AG09319 (cell line): ENCODE results near the gene RRP12.

Experiments used
- DNase-seq: peaks from one replicate; pipeline ENCODE4 v3.0.0-alpha.2; 2010; ENCODE audit warnings: low read depth; ENCODE audit errors: extremely low read depth
- CTCF ChIP-seq: IDR thresholded peaks from 2 replicates; pipeline ENCODE4 v1.5.1; 2011; ENCODE audit warnings: low read depth, mild to moderate bottlenecking, inconsistent platforms, low read length, moderate library complexity

Gene RRP12

DNA sequence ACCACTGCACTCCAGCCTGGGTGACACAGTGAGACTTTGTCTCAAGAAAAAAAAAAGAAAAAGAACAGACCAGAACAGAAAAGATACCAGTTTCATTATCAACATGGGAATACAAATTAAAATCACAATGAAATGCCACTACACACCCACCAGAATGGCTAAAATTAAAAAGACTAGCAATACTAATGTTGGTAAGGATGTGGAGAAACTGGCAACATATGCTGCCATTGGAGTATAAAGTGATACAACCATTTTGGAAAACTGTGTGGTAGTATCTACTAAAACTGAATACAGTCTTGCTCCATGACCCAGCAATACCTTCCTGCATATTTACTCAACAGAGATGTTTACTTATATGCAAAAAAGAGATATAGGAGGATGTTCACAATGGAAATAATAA, 2.9 kb upstream of the RRP12 start:
- no peak for TF ChIP-seq CTCF
- DNase-seq = no peak

DNA sequence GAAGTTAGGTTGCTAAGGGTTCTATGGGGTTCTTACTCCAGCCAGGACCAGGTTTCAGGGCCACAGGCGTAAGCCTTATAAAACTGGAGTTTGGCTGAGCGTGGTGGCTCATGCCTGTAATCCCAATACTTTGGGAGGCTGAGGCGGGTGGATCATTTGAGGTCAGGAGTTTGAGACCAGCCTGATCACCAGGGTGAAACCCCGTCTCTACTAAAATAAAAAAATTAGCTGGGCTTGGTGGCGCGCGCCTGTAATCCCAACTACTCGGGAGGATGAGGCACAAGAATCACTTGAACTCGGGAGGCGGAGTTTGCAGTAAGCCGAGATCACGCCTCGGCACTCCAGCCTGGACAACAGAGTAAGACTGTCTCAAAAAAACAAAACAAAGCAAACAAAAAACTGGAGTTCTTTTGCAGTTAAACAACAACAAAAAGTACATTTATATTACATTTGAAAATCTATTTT, 347 bp upstream of the RRP12 start:
- no peak for TF ChIP-seq CTCF
- DNase-seq = no peak

GRCh38 chr10:97399843-97400545, 1.1 kb downstream of the RRP12 start:
- DNase-seq = no peak
- TF ChIP-seq CTCF = no peak

DNA sequence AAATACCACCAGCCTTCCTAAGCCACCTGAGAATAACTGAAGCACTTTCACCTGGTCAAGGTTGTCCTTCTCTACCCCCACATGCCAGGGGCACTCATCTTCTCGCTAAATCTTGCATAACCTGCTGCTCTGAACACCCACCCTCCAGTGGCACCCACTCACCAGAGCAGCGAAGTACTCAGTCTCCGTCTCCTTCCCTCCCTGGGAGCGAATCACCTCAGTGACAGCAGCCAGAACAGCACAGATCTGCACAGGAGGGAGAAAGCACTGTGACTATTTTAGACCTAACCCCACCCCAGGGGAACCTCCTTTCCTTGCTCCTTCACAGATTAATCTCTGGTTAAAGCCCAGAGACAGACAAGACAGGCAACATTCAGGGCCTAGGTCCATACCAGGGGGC, 5.1 kb downstream of the RRP12 start:
- DNase-seq = no peak
- no peak for TF ChIP-seq CTCF

- no peak for TF ChIP-seq CTCF
- DNase-seq = no peak
These were observed 8.0 kb downstream of the RRP12 start for GRCh38 chr10:97393034-97393573.

- TF ChIP-seq CTCF = no peak
- DNase-seq = no peak
These were observed 11.0 kb downstream of the RRP12 start for GRCh38 chr10:97390091-97390490.

GRCh38 chr10:97388152-97388551, 13.0 kb downstream of the RRP12 start:
- TF ChIP-seq CTCF = no peak
- DNase-seq = no peak
